ENCODE results near the gene JAK2.

DNA sequence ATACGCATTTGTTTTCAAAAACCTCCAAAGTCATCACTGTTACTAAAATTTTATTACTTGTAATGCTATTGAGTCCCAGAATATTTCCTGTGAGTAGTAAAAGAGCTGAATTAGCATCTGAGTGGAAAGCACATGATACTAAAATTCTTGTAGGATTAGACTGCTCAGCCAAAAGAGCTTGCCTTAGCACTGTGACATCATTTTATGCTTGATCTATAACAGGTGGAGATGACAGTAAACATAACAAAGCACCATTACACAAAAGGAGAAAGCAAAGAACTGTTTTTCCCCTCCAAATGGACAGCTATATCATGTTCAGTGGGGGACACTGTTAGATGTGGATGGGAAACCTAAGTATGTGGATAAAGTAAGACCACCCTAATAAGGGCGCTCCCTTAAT, 5.8 kb upstream of the JAK2 start:
- TF ChIP-seq, protein P1, sequence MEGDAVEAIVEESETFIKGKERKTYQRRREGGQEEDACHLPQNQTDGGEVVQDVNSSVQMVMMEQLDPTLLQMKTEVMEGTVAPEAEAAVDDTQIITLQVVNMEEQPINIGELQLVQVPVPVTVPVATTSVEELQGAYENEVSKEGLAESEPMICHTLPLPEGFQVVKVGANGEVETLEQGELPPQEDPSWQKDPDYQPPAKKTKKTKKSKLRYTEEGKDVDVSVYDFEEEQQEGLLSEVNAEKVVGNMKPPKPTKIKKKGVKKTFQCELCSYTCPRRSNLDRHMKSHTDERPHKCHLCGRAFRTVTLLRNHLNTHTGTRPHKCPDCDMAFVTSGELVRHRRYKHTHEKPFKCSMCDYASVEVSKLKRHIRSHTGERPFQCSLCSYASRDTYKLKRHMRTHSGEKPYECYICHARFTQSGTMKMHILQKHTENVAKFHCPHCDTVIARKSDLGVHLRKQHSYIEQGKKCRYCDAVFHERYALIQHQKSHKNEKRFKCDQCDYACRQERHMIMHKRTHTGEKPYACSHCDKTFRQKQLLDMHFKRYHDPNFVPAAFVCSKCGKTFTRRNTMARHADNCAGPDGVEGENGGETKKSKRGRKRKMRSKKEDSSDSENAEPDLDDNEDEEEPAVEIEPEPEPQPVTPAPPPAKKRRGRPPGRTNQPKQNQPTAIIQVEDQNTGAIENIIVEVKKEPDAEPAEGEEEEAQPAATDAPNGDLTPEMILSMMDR (conservative IDR thresholded peaks at IDR 0.05; ENCODE audit: low read length) = no peak
- TF ChIP-seq EZH2phosphoT487 (IDR thresholded peaks at IDR 0.05; ENCODE audit: borderline replicate concordance) = no peak

Data from Loucy (cell line).